ENCODE results near the gene GKN1.

GKN1 gene

GRCh38 chr2:68969736-68970490 is 4.5 kb upstream of the GKN1 start:
- DNase-seq (ENCODE audit: low spot score) = no peak
- TF ChIP-seq CTCF (conservative IDR thresholded peaks at IDR 0.05; ENCODE audit: low read depth) = no peak
- CTCF ChIA-PET = no interaction called here

GRCh38 chr2:68970566-68971265 is 3.7 kb upstream of the GKN1 start:
- TF ChIP-seq CTCF (conservative IDR thresholded peaks at IDR 0.05; ENCODE audit: low read depth) = no peak
- CTCF ChIA-PET = interaction anchor here (0.5 kb wide), 1 partner anchor 8 kb away, joined by 3 read pairs; no protein-coding TSS in a partner anchor
- POLR2A ChIA-PET (ENCODE audit: low non-redundant PET) = no interaction called here
- no peak for DNase-seq (ENCODE audit: low spot score)
- H3K27ac ChIP-seq = no peak overlapping the region

More at GRCh38 chr2:68969736-68970490, 4.5 kb upstream of the GKN1 start:
- POLR2A ChIA-PET (ENCODE audit: low non-redundant PET) = no interaction called here
- no peak overlapping the region for H3K27ac ChIP-seq

GRCh38 chr2:68971591-68972231 is 2.7 kb upstream of the GKN1 start:
- ChIA-PET CTCF (no interaction called here), POLR2A (ENCODE audit: low non-redundant PET) (no interaction called here)
- no peak for TF ChIP-seq CTCF (conservative IDR thresholded peaks at IDR 0.05; ENCODE audit: low read depth)
- DNase-seq (ENCODE audit: low spot score) = peak; percentile 54
- peak overlapping the region; percentile 42; the same call in 1 of the 2 replicates for H3K27ac ChIP-seq

GRCh38 chr2:68974946-68975665 is 670 bp downstream of the GKN1 start:
- ChIA-PET CTCF (interaction anchor here (0.6 kb wide), 1 partner anchor 66 kb away, joined by 5 read pairs; no protein-coding TSS in a partner anchor), POLR2A (ENCODE audit: low non-redundant PET) (no interaction called here)
- H3K27ac ChIP-seq = no peak overlapping the region
- no peak for DNase-seq (ENCODE audit: low spot score)
- TF ChIP-seq CTCF (conservative IDR thresholded peaks at IDR 0.05; ENCODE audit: low read depth) = no peak

- CTCF ChIA-PET = no interaction called here
- no peak for TF ChIP-seq CTCF (conservative IDR thresholded peaks at IDR 0.05; ENCODE audit: low read depth)
- no peak overlapping the region for H3K27ac ChIP-seq
- DNase-seq (ENCODE audit: low spot score) = no peak
- POLR2A ChIA-PET (ENCODE audit: low non-redundant PET) = no interaction called here
These were observed 1.4 kb downstream of the GKN1 start for GRCh38 chr2:68975844-68976243.

- H3K27ac ChIP-seq = no peak overlapping the region
- DNase-seq (ENCODE audit: low spot score) = no peak
- TF ChIP-seq CTCF (conservative IDR thresholded peaks at IDR 0.05; ENCODE audit: low read depth) = no peak
- CTCF ChIA-PET = no interaction called here
- POLR2A ChIA-PET (ENCODE audit: low non-redundant PET) = no interaction called here
These were observed 3.0 kb downstream of the GKN1 start for GRCh38 chr2:68977453-68977852.
